Omental fat pad (tissue), 4 donors: ENCODE data around the gene TOP3A. TPM values are rescaled to one million over a fixed set of nuclear protein-coding genes. Genes with fewer than 3 reads are reported as not detected.

Experiments
- ATAC-seq: fragments of 150-250 bp; one replicate; pipeline ENCODE4 v1.9.1; 2016; ENCODE audit warnings: mild to moderate bottlenecking, moderate library complexity; ENCODE audit not compliant: low FRiP score
- DNase-seq: peaks from one replicate; pipeline ENCODE4 v3.0.0-alpha.2; 2019; ENCODE audit warnings: low spot score
- total RNA-seq, 4 donors: library from RNA; depleted of rRNA; stranded (reverse); fragments of >200 nt; gene quantifications; one replicate each; pipeline ENCODE4 v1.1.0, GENCODE V29; 2016
- TF ChIP-seq, protein P1 (sequence below), 3 donors: fragments of 450-650 bp; IDR thresholded peaks; one replicate each; pipeline ENCODE4 v1.5.1; 2016 to 2017; ENCODE audit warnings: antibody characterized with exemption in 3 of 3, mild to moderate bottlenecking in 3 of 3, moderate library complexity in 2 of 3

TOP3A gene
- total RNA-seq, 4 donors from 2014 or later: 23.6 to 80.5 (median 47.5) TPM

- ATAC-seq (peak; percentile 50), DNase-seq (no peak)
- TF ChIP-seq, protein P1, sequence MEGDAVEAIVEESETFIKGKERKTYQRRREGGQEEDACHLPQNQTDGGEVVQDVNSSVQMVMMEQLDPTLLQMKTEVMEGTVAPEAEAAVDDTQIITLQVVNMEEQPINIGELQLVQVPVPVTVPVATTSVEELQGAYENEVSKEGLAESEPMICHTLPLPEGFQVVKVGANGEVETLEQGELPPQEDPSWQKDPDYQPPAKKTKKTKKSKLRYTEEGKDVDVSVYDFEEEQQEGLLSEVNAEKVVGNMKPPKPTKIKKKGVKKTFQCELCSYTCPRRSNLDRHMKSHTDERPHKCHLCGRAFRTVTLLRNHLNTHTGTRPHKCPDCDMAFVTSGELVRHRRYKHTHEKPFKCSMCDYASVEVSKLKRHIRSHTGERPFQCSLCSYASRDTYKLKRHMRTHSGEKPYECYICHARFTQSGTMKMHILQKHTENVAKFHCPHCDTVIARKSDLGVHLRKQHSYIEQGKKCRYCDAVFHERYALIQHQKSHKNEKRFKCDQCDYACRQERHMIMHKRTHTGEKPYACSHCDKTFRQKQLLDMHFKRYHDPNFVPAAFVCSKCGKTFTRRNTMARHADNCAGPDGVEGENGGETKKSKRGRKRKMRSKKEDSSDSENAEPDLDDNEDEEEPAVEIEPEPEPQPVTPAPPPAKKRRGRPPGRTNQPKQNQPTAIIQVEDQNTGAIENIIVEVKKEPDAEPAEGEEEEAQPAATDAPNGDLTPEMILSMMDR (IDR thresholded peaks at IDR 0.05): no peak
Measured at GRCh38 chr17:18258356-18259038, 56.3 kb downstream of the TOP3A start, which contains the start of gene FLII. FLII (minus strand) TSS chr17:18258738; CDS start chr17:18258690, 48 bp downstream.

DNA sequence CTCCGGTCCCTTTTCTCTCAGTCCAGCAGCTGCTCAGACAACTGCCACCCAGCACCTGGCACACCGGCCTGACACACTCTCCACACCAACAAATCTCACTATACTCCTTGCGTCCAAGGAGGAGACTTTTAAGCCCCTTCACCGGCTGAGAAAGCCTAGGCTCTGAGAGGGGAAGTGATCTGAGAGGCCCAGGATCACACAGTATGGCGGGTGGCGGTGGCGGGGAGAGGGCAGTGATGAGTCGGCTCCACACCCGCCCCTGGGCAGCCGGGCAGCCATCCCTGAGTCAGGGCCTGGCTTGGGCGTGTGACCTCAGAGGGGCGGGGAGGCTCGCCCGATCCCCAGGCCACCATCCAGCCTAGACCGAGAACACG lies 56.8 kb downstream of the TOP3A start:
- DNase-seq (peak; percentile 52), ATAC-seq (peak; percentile 76)
- TF ChIP-seq, protein P1 (IDR thresholded peaks at IDR 0.05): no peak

GRCh38 chr17:18257268-18257981 lies 57.4 kb downstream of the TOP3A start:
- TF ChIP-seq, protein P1 (IDR thresholded peaks at IDR 0.05): no peak
- ATAC-seq (peak; percentile 8), DNase-seq (peak; percentile 41)

- DNase-seq (no peak), ATAC-seq (no peak)
- TF ChIP-seq, protein P1 (IDR thresholded peaks at IDR 0.05): no peak
Measured at GRCh38 chr17:18256776-18257175, 58.0 kb downstream of the TOP3A start.

DNA sequence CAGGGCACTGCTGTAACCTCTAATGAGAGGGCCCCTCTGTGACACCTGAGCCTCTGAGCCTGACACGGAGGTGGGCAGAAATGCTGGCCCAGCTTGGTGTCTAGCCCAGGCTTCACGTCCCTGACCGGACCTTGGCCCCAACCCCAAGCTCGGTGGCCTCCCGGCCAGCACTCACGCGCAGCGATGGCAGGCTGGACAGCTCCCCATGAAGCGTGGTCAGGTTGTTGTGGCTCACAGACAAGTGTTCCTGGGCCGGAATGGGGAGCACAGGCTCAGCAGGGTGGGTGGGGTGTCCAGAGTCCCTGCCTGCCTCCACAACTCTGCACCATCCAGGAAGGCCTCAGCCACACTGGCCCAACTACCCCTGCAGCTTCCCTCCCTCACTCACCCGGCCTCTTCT lies 58.4 kb downstream of the TOP3A start:
- TF ChIP-seq, protein P1 (IDR thresholded peaks at IDR 0.05): no peak

DNA sequence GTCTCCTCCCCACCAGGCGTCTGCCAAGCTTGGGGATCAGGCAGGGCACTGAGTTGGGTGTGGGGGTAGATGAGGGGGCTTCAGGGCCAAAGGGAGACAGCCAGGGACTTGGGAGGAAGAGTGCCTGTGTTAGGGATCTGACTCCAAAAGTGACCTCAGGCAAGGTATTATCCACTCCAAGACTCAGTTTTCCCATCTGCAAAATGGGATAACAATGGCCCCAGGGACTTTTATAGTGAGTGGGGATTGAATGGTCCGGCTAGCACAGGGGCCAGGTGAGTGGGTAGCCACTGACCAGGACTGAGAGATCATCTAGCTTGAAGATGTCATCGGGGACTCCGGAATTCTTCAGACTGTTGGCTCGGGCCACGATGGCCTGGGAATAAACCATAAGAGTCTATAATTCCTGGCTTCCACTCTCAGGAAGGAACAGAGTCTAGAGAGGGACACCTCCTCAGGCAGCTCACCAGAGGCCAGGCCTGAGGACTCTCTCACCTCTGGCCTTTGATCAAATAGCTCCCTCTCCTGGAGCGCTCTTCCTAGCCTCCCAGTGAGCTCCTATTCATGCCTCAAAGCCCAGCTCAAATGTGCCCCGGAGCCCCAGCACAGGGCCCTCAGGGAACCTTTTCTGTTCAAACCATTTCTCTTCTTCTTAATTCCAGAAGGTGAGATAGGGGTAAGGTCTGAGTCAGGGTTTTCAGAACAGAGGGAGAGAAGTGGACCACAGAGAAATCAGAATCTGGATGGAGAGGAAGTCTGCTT lies 59.7 kb downstream of the TOP3A start:
- TF ChIP-seq, protein P1 (IDR thresholded peaks at IDR 0.05): no peak
- ATAC-seq (no peak), DNase-seq (no peak)

More for the DNA sequence above, 58.4 kb downstream of the TOP3A start:
- ATAC-seq: no peak
- DNase-seq: no peak
